ENCODE data around the gene REC114. TPM values are rescaled to one million over a fixed set of nuclear protein-coding genes. Genes with fewer than 3 reads are reported as not detected.

The REC114 gene
- total RNA-seq, 1 donor from 2014 or later, result not detected

- Mint-ChIP-seq H3K4me3 (ENCODE audit: low read depth) (no peak overlapping the region), H3K27me3 (no peaks in the 10 kb centered on the region), H3K9me3 (ENCODE audit: low read depth) (no peaks in the 10 kb centered on the region), H3K27ac (no peak overlapping the region), H3K36me3 (ENCODE audit: insufficient read depth) (peaks cover 13% of the 10 kb centered on the region), H3K4me1 (ENCODE audit: low read depth) (peaks cover 4% of the 10 kb centered on the region)
- no peak for DNase-seq (ENCODE audit: low spot score, unreplicated experiment)
- no peak for TF ChIP-seq CTCF (IDR thresholded peaks at IDR 0.05; ENCODE audit: unreplicated experiment)
These were observed 124.1 kb downstream of the REC114 start for GRCh38 chr15:73567020-73567419.

- Mint-ChIP-seq H3K27me3 (no peaks in the 10 kb centered on the region), H3K27ac (no peak overlapping the region), H3K4me1 (ENCODE audit: low read depth) (peaks cover 6% of the 10 kb centered on the region), H3K9me3 (ENCODE audit: low read depth) (no peaks in the 10 kb centered on the region), H3K4me3 (ENCODE audit: low read depth) (no peak overlapping the region), H3K36me3 (ENCODE audit: insufficient read depth) (peaks cover 18% of the 10 kb centered on the region)
- no peak for TF ChIP-seq CTCF (IDR thresholded peaks at IDR 0.05; ENCODE audit: unreplicated experiment)
- DNase-seq (ENCODE audit: low spot score, unreplicated experiment), result no peak
These were observed 125.8 kb downstream of the REC114 start for GRCh38 chr15:73568564-73569280.

GRCh38 chr15:73569361-73569760 lies 126.4 kb downstream of the REC114 start:
- Mint-ChIP-seq H3K36me3 (ENCODE audit: insufficient read depth) (peaks cover 22% of the 10 kb centered on the region), H3K9me3 (ENCODE audit: low read depth) (no peaks in the 10 kb centered on the region), H3K4me1 (ENCODE audit: low read depth) (peaks cover 6% of the 10 kb centered on the region), H3K27ac (no peak overlapping the region), H3K27me3 (no peaks in the 10 kb centered on the region), H3K4me3 (ENCODE audit: low read depth) (no peak overlapping the region)
- TF ChIP-seq CTCF (IDR thresholded peaks at IDR 0.05; ENCODE audit: unreplicated experiment), result no peak
- no peak for DNase-seq (ENCODE audit: low spot score, unreplicated experiment)

- Mint-ChIP-seq H3K27me3 (no peaks in the 10 kb centered on the region), H3K36me3 (ENCODE audit: insufficient read depth) (peaks cover 22% of the 10 kb centered on the region), H3K4me3 (ENCODE audit: low read depth) (no peak overlapping the region), H3K4me1 (ENCODE audit: low read depth) (peaks cover 6% of the 10 kb centered on the region), H3K27ac (peak overlapping the region; percentile 31), H3K9me3 (ENCODE audit: low read depth) (no peaks in the 10 kb centered on the region)
- no peak for DNase-seq (ENCODE audit: low spot score, unreplicated experiment)
- no peak for TF ChIP-seq CTCF (IDR thresholded peaks at IDR 0.05; ENCODE audit: unreplicated experiment)
These were observed 127.5 kb downstream of the REC114 start for GRCh38 chr15:73570355-73571032.

- H3K4me3 Mint-ChIP-seq (ENCODE audit: low read depth), result no peak overlapping the region
These were observed 128.4 kb downstream of the REC114 start for GRCh38 chr15:73571346-73571745.

More at GRCh38 chr15:73571346-73571745, 128.4 kb downstream of the REC114 start:
- peaks cover 22% of the 10 kb centered on the region for H3K36me3 Mint-ChIP-seq (ENCODE audit: insufficient read depth)
- H3K27ac Mint-ChIP-seq, result no peak overlapping the region
- H3K9me3 Mint-ChIP-seq (ENCODE audit: low read depth), result no peaks in the 10 kb centered on the region
- peaks cover 6% of the 10 kb centered on the region for H3K4me1 Mint-ChIP-seq (ENCODE audit: low read depth)
- TF ChIP-seq CTCF (IDR thresholded peaks at IDR 0.05; ENCODE audit: unreplicated experiment), result no peak
- DNase-seq (ENCODE audit: low spot score, unreplicated experiment), result no peak
- no peaks in the 10 kb centered on the region for H3K27me3 Mint-ChIP-seq
